ENCODE measurements around the gene IL4R.

Gene IL4R

GRCh38 chr16:27361987-27362386 lies 48.2 kb downstream of the IL4R start:
- no peak for DNase-seq (ENCODE audit: low spot score)

GRCh38 chr16:27362570-27363245 lies 48.9 kb downstream of the IL4R start:
- no peak for DNase-seq (ENCODE audit: low spot score)

GRCh38 chr16:27363246-27363632 lies 49.5 kb downstream of the IL4R start:
- DNase-seq (ENCODE audit: low spot score), result no peak

GRCh38 chr16:27363797-27364196 lies 50.0 kb downstream of the IL4R start:
- DNase-seq (ENCODE audit: low spot score), result no peak

GRCh38 chr16:27364493-27365141 lies 50.8 kb downstream of the IL4R start:
- no peak for DNase-seq (ENCODE audit: low spot score)

GRCh38 chr16:27365142-27366089 lies 51.6 kb downstream of the IL4R start:
- no peak for DNase-seq (ENCODE audit: low spot score)

GRCh38 chr16:27366687-27367460 lies 53.1 kb downstream of the IL4R start:
- DNase-seq (ENCODE audit: low spot score), result no peak

GRCh38 chr16:27367461-27368357 lies 53.9 kb downstream of the IL4R start:
- DNase-seq (ENCODE audit: low spot score), result peak; percentile 80

GRCh38 chr16:27368358-27368722 lies 54.6 kb downstream of the IL4R start:
- DNase-seq (ENCODE audit: low spot score), result no peak

GRCh38 chr16:27369806-27370205 lies 56.0 kb downstream of the IL4R start:
- no peak for DNase-seq (ENCODE audit: low spot score)

GRCh38 chr16:27370318-27370717 lies 56.5 kb downstream of the IL4R start:
- DNase-seq (ENCODE audit: low spot score), result no peak

- DNase-seq (ENCODE audit: low spot score), result no peak
Measured at GRCh38 chr16:27373312-27373711, 59.5 kb downstream of the IL4R start.

GRCh38 chr16:27374221-27374803 lies 60.5 kb downstream of the IL4R start:
- DNase-seq (ENCODE audit: low spot score), result no peak

- DNase-seq (ENCODE audit: low spot score), result peak; percentile 87
Measured at GRCh38 chr16:27374804-27375425, 61.1 kb downstream of the IL4R start.

GRCh38 chr16:27377666-27378485 lies 64.1 kb downstream of the IL4R start:
- no peak for DNase-seq (ENCODE audit: low spot score)

GRCh38 chr16:27378871-27379481 lies 65.2 kb downstream of the IL4R start:
- no peak for DNase-seq (ENCODE audit: low spot score)

- no peak for DNase-seq (ENCODE audit: low spot score)
Measured at GRCh38 chr16:27379919-27380318, 66.1 kb downstream of the IL4R start.

GRCh38 chr16:27381236-27381635 lies 67.5 kb downstream of the IL4R start:
- DNase-seq (ENCODE audit: low spot score), result no peak
